ENCODE measurements around the gene LGALS3BP.

LGALS3BP gene

DNA sequence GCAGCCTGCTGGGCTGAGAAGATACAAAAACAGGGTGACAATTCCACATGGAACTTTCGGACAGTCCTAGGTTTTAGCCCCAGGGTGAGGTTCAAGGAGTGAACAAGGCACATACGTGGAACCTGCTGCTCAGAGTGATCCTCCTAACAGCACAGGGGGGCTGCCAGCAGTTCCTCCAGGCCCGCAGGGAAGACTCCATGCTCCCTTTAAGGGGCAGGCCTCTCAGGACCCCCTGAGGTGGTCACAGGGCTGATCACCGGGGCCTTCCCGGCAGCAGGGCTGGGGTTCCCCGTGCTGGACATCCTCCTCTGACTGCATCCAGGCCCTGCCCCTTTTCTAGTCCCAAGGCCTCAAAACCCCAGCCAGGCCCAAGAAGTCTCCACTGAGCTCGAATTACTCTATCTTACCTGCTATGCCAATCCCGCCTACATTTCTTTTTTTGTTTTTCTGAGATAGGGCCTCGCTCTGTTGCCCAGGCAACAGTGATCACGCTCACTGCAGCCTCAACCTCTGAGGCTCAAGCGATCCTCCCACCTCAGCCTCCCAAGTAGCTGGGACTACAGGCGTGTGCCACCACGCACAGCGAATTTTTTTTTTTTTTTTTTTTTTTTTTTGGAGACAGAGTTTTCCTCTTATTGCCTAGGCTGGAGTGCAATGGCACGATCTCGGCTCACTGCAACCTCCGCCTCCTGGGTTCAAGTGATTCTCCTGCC is 19.5 kb upstream of the LGALS3BP start:
- DNase-seq = no peak

DNA sequence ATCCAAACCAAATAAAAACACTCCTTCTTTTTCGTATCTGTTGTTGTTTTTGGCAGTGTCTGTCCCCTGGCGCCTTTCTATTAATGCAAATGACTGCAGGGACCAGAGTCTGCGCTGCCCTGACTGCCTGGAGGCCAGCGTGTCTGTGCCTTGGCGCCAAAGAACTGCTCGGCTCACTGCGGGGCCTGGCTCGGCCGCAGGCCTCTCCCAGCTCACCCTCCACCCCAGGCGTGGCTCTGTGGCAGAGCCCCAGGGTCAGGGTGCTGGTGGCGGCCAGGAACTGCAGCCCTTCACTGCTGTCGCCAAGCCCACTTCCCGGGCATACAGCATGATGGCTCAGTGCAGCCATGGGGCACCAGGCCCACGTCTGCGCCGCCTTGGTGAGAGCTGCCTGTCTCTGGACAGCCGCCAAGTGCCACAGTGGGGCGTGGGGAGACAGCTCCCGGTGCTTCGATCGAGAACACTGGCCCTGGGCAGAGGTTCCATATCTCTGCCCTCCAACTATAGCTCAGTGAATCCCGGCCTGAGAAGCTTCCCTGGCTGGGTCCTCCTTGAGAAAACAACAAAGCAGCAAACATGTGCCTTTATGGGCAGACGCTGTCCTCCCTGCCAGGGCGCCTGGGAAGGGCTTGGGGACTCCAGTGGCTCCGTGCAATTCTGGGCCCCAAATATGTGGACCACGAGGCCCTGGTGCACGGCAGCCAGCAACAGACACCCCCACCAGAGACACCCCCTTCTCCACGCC is 18.8 kb upstream of the LGALS3BP start:
- no peak for DNase-seq

DNA sequence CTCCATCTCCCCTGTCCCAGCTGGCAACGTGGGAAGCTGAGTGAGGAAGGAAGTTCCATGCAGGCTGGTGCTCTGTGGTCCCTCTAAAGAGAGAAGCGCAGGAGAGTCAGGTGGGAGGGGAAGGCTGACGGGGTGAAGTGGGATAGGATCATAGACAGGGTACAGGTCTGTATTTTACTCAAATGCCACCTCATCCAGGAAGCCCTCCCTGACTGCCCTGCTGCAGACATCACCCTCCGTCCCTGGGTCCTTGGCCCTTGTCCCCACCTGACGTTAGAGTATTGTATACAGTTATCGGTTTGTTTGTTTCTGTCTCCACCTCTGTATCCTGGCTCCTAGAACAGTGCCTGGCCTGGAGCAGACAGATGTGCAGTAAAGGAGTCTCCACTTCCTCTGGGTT is 18.2 kb upstream of the LGALS3BP start:
- no peak for DNase-seq

DNA sequence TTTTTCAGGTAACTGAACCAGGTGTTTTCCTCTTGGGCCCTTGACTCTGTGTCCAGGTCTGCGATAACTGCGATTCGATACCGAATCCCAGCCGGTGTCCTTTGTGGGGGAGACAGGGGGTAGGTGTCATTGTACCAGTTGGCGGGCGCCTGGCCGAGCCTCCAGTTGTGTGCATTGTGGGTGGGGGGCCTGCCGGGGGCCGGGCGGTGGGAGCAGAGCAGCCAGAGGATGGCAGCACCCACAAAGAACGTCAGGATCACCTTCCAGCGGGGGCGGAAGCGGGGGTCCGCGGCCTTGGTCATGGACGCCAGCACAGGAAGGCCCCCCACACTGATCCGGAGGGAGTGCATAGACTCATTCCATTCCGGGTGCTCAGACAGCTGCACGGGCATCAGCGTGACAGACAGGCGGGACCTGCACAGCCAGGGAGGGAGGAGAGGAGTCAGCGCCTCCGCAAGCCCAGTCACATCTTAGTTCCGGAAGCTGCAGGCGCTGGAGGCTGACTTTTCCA is 17.6 kb upstream of the LGALS3BP start:
- DNase-seq = no peak

DNA sequence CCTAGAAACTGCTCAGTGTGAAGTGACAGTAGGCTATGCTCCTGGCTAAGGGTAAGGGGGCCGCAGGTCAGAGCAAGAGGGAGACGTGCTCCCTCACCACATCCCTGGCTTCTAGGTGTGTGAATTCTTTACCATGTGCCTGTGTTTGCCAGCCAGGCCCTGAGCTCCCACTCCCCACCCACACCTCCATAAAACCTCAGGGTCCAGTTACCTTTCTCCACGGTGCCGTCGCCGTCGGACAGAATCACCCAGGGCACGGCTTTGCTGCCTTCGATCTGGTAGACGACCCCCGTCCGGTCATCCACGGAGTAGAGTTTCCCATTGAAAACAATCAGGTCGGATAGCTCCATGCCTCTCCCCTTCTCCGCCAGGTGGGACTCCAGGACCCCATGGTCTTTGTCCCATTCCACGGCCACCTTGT is 17.1 kb upstream of the LGALS3BP start:
- no peak for DNase-seq

DNA sequence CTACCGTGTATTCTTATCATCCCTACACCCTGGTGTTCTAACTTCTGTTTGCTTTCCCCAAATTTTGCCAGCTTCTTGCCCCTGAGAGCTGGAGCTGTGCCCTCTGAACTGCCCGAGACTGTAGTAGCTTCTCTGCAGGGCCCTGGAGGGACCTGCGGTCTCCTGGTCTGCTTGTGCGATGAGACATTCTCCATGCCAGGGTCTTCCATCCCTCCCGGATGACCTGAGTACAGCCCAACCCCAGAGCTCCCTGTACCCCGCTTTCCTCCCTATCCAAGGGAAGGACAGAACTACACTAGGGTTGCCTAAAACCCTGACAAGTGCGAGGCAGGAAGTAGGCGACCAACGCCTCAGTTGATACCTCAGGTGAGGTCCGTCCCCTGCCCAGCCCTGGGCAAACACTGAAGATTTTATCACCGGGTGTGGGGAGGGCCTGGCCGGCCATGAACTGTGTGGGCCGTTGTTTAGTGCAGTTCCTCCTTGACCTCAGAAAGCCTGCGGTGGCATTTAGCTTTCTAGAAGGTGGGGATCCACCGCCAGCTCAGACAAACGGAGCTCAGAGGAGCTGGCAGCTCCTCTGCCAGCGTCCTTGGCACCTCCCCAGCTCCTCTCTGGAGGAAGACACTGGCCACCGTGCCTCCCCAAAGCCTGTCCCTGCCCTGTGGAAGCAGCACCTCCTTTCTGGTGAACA is 16.2 kb upstream of the LGALS3BP start:
- no peak for DNase-seq

DNA sequence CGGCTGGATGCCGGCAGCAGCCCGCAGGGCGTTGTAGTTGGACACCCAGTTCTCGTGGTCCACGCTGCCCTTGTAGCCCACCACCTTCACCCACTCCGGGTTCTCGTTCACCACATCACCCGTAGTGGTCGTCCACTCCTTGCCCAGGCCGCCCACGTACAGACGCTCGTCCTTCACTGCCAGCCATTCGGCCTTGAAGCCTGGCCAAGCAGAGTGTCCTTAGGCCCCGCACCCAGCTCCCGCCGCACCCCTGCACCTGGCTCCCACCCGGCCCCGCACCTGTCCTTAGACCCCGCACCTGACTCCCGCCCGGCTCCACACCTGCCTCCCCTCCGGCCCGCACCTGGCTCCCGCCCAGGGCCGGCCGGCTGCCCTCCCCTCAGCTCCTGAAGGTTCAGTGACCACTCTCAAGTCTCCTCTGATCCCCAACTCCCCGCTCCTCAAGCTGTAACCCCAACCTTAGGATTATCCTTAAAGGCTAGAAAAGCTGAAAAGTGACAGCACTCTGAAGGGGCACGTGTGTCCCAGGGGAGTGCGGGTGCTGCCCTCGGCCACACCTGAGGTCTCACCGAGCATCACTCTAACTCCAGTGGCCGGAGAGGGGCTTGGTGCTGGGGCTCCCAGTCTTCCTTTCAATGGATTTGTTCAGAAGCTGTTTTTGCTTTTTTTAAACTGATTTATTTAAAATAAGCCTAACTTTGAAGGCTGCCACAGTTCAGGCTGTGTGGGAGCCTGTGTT is 15.5 kb upstream of the LGALS3BP start:
- no peak for DNase-seq

DNA sequence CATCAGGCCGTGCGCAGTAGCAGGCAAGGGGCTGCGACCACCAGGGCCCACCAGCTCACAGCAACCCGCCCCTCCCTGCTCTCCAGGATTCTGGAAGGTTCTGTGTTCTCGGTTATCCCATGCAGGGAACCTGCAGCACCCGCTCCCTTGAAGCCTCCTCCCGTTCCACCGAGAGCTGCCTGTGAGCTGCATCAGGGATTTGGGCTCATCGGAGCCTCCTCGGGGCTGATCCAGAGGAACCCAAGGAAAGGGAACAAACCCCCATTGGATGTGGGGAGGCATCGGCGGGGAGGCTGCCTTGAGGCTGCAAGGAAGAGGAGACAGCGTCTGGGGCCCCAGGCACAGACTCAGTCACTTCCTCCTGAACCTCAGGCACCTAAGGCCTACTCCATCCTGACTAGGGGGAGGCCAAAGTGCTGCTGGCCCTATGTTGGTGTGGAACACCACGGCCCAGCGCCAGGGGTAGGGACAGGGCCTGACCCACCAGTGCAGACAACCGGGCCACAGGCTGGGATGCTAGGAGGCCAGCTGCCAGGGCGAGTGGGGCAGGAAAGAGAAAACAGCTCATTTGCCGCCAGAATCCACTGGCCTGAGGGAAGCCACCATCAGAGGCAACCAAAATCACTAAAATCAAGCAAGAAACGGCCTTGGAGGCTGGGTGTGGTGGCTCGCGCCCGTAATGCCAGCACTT is 14.4 kb upstream of the LGALS3BP start:
- no peak for DNase-seq

DNA sequence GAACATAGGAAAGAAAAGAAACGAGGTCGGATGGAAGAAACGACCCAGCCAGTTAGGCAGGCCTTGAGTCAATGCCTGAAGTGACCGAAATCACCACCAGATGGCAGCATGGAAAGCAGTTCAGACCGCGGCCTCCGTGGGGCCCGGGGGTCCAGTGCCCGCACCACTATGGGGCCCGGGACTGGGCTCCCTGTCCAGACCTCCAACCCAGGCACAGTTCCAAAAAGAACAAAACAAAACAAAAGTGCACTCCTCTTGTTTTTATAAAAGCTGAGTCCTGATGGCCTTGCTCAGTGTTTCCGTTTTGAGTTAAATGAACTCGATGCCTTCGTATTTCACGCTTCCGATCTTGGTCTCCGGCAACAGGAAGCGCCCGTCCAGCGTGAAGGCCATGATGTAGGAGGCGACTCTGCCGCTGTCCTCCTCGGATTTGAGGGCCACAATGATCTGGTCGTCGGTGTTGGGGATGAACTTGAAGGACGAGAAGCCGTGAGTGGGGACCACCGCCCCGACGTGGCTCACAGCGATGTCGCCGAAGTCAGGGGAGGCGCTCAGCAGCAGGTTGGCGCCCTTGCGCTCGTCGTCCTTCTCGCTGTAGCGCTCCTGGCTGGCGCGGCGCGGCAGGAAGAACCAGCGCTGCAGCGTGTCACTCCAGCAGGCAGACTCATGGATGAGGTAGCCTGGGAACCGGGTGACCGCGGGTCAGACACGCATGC is 13.7 kb upstream of the LGALS3BP start:
- DNase-seq = peak; percentile 60

DNA sequence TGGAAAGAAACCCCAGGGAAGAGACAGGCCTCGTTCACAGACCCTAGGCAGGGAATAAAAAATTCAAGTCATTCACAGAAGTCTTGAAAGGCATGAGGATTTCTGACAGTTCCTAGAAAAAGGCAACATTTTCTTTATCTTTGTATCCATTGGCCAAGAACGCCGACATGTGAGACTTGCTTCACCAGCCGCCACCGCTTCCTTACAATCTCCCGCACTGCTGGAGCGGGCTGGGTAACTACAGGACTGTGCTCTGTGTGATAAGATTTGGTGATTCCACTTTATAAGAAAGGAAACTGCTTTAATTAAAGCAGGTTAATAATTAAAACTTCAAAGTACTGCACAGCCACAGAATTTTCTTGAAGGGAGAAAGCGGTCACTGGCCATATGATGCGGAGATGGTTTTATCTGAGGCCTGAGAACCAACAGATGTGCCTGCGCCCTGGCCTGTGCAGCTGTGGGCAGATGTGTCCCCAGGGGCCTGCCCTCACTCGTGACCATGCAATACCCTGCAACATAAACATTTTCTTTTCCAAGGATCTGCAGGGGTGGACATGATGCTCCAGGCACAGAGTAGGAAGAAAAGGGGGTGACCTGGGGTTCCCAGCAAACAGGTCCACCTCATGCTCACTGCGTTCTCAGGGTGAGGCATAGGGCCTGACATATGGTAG is 13.0 kb upstream of the LGALS3BP start:
- DNase-seq = no peak

DNA sequence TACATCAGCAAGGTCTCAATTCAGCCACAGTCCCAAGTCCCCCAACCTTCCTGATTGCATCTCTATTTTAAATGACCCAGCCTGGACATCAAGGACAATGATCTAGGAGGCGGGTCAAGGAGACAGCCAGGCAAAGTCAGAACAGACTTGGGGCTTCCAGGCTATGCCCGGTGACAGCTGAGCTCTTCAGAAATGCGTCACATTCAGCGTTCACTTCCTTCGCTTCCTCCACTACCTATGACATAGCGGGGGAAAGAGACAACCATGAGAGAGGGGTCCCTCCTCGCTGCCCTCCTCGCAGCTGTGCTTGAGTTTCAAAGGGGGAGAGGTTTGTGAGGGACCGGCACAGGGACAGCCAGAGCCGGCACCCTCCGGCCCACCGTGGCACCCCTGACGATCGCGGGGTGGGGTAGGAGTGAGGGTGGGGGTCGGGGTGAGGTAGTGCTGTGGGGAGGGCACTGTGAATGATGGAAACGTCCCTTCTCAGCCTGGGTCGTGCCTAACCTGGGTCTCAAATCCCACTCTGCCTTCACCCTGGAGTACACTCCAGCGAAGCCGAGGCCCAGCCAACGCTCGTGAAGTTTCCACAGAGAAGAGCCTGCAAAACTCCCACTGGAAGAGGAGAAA is 12.3 kb upstream of the LGALS3BP start:
- DNase-seq = no peak

DNA sequence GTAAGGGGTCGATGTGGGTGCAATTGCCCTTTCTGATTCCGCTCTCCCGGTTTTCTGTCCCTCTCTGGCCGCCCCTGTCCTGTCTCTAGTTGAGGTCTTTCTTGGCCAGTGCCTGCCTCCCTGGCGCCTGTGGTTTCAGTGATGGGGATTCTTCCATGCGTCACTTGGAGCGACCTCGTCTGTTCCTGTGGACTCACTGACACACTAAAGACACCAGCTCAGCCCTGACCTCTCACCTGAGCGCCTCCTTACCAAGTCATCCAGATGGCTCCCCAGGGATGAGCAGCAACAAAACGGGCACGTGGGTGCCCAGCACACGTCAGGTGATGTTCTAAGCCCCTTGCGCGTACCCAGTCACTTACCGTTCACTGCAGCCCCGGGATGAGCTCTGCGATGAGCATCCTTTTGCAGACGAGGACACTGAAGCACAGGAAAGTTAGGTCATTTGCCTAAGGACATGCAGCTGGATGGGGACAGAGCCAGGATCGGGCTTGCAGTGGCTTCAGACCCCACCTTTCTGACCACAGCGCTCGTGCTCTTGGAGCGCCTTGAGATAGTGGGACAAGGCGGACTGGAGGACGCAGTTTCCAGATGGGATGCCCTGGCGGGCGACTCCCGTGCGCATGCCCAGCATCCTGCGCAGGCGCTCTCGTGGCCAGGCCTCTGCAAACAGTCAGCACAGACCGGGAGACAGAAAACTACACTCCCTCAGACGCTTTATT is 11.5 kb upstream of the LGALS3BP start:
- DNase-seq = no peak

DNA sequence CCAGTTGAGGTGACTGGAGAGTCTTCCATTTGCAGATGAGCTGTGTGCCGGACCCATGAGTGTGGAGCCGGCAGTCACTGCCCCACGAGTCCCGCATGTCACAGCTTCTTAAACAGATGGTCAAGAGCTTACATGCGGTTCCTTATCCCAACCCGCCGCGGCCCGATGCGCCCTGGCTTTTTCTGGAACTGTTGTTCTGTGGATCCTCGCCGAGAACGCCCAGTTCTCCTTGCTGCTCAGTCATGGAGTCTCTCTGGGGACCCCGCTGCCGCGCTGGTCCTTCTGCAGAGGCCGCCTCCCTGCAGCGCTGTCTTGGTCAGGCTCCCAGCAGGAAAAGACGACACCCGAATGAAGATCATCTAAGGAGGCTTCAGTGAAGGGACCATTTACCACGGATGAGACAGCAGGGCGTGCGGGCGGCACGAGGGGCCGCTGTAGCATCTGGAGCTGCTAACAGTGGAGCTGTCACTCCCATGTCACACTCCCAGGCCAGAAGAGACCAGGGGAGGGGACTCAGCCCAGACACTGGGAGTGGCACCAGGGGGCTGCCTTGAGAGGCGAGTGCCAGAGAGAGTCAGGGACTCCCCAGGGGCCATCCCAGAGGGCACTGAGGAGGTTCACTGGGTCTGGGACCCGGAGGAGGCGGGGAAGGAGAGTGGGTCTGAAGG is 10.8 kb upstream of the LGALS3BP start:
- DNase-seq = no peak

DNA sequence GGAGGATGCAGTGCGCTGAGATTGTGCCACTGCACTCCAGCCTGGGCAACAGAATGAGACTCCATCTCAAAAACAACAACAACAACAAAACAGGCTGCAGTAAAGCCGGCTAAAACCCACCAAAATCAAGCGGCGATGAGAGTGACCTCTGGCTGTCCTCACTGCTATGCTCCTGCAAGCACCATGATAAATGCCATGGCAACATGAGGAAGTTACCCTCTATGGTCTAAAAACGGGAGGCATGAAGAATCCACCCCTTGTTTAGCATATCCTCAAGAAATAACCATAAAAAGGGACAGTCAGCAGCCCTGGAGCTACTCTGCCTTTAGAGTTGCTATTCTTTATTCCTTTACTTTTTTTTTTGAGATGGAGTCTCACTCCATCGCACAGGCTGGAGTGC is 8.4 kb upstream of the LGALS3BP start:
- no peak for DNase-seq

DNA sequence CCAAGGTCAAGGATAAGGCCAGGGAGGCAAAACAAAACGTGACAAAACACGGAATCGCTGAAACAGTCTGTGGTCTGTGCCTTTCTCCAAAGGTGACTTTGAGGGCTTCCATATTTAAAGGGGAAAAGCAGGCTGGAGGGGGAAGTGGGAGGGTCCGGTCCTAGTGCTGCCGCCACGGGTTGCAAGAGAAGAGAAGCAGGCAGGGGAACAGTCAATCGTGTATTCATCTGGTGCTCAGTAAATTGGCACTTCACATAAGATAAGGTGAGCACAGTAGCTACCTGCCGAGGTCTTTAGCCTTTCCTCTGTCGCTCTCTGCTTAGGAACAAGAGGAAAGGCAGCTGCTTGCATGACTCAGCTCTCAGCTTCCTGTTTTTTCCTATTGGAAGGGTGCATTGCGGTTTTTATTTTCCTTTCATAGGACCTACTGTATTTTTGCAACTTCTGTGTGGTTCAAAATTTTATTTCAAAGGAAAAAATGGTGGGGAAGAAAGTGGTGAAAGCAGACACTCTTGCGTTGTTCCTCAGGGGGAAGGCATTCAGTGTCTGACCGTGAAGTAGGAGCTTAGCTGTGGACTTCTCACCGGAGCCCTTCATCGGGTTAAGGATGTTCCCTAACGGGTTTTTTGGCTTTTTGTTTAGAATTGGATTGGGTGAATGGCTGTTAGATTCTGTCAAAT is 7.1 kb upstream of the LGALS3BP start:
- DNase-seq = no peak

DNA sequence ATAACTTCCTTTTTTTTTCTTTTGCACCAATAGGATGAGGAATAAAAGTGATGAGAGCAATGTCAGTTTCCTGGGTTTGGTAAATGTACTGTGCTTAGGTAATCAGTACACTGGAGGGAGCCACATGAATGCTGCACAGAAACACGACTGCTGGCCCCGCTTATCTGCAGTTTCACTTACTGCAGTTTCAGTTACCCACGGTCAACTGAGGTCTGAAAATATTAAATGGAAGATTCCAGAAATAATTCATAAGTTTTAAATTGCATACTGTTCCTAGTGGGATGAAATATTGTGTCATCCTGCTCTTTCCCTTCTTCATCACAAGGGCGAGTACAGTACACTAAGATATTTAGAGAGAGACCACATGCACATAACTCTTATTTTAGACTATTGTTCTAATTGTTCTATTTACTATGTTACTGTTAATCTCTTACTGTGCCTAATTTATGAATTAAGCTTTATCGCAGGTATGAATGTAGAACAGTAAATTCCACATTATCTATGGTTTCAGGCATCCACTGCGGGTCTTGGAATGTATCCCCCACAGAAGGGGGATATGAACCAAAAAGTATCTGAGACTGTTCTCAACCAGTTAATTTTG is 6.4 kb upstream of the LGALS3BP start:
- no peak for DNase-seq

DNA sequence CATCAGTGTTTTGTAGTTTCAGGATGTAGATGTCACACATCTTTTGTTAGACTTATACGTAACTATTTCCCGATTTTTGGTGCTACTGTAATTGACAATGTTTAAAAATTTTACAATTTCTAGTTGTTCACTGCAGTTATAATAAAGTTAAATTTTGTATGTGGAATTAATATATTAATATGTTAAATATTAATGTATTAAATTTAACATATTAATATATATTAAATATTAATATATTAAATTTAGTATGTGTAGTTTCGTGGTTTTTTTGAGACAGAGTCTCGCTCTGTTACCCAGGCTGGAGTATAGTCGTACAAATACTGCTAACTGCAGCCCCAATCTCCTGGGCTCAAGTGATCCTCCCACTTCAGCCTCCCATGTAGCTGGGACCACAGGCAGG is 5.7 kb upstream of the LGALS3BP start:
- DNase-seq = no peak

All from activated CD8-positive, alpha-beta memory T cell treated with anti-CD3 and anti-CD28 coated beads, Interleukin-2, amount 50 U/mL, for 4 hours (primary cell).